ENCODE data around the gene HOXC4. TPM values are rescaled to one million over a fixed set of nuclear protein-coding genes. Genes with fewer than 3 reads are reported as not detected.

Gene HOXC4
- total and polyA plus RNA-seq, 7 donors, result 0.38 to 1.2 (median 0.69) TPM; not detected in 3

- no peak for DNase-seq
- peaks cover 68 to 100% (median 98%) of the 10 kb centered on the region in 3 donors for H3K27me3 ChIP-seq
- H3K4me3 ChIP-seq, result peak overlapping the region in 3 of 4 donors; percentile 1 to 26 (median 24)
- TF ChIP-seq EP300 (IDR thresholded peaks at IDR 0.05) (no peak), CTCF (IDR thresholded peaks at IDR 0.05) (no peak), POLR2A (IDR thresholded peaks at IDR 0.05) (no peak), POLR2AphosphoS5 (IDR thresholded peaks at IDR 0.05) (no peak)
- 13 to 34% methylated on average over 27 of the region's 27 CpGs for WGBS, 2 donors
- no peak overlapping the region for H3K27ac ChIP-seq
- no peaks in the 10 kb centered on the region for H3K36me3 ChIP-seq
- H3K4me1 ChIP-seq, result peaks cover 0 to 21% (median 17%) of the 10 kb centered on the region in 4 donors
- H3K9me3 ChIP-seq, result no peaks in the 10 kb centered on the region
- intact Hi-C loops (cut with DNase I), result no loop called here
Measured at GRCh38 chr12:54046809-54047159, 6.9 kb upstream of the HOXC4 start.

GRCh38 chr12:54047160-54047963 lies 6.3 kb upstream of the HOXC4 start:
- Histone ChIP-seq H3K4me1 (peaks cover 0 to 26% (median 22%) of the 10 kb centered on the region in 4 donors), H3K27me3 (peaks cover 65 to 100% (median 93%) of the 10 kb centered on the region in 3 donors), H3K36me3 (no peaks in the 10 kb centered on the region), H3K4me3 (peak overlapping the region; percentile 1 to 26 (median 15)), H3K27ac (no peak overlapping the region), H3K9me3 (no peaks in the 10 kb centered on the region)
- no peak for TF ChIP-seq POLR2A (IDR thresholded peaks at IDR 0.05)
- TF ChIP-seq POLR2AphosphoS5 (IDR thresholded peaks at IDR 0.05), result peak in 1 of 4 donors; percentile 9
- no peak for DNase-seq
- intact Hi-C loops (cut with DNase I), result no loop called here
- WGBS, 2 donors, result 8 to 19% methylated on average over 61 of the region's 61 CpGs

- H3K4me1 ChIP-seq, result peaks cover 0 to 32% (median 28%) of the 10 kb centered on the region in 4 donors
- H3K27me3 ChIP-seq, result peaks cover 68 to 100% (median 92%) of the 10 kb centered on the region in 3 donors
- H3K27ac ChIP-seq, result no peak overlapping the region
- intact Hi-C loops (cut with DNase I), result no loop called here
- WGBS, 2 donors, result 31 to 45% methylated on average over 8 of the region's 8 CpGs
- TF ChIP-seq POLR2A (IDR thresholded peaks at IDR 0.05) (no peak), POLR2AphosphoS5 (IDR thresholded peaks at IDR 0.05) (no peak), EP300 (IDR thresholded peaks at IDR 0.05) (no peak), CTCF (IDR thresholded peaks at IDR 0.05) (no peak)
- H3K36me3 ChIP-seq, result no peaks in the 10 kb centered on the region
- no peak for DNase-seq
- no peaks in the 10 kb centered on the region for H3K9me3 ChIP-seq
- H3K4me3 ChIP-seq, result no peak overlapping the region
Measured at GRCh38 chr12:54047964-54048303, 5.7 kb upstream of the HOXC4 start.

- no peak for DNase-seq
- intact Hi-C loops (cut with DNase I), result no loop called here
- H3K4me1 ChIP-seq, result peaks cover 0 to 38% (median 34%) of the 10 kb centered on the region in 4 donors
- H3K4me3 ChIP-seq, result no peak overlapping the region
- no peak for TF ChIP-seq CTCF (IDR thresholded peaks at IDR 0.05)
- TF ChIP-seq POLR2A (IDR thresholded peaks at IDR 0.05), result no peak
- no peak for TF ChIP-seq POLR2AphosphoS5 (IDR thresholded peaks at IDR 0.05)
- no peak for TF ChIP-seq EP300 (IDR thresholded peaks at IDR 0.05)
- H3K36me3 ChIP-seq, result no peaks in the 10 kb centered on the region
- H3K9me3 ChIP-seq, result no peaks in the 10 kb centered on the region
- no peak overlapping the region for H3K27ac ChIP-seq
- H3K27me3 ChIP-seq, result peaks cover 70 to 100% (median 92%) of the 10 kb centered on the region in 3 donors
- 43 to 47% methylated on average over 3 of the region's 3 CpGs for WGBS, 2 donors
Measured at GRCh38 chr12:54048406-54049093, 5.1 kb upstream of the HOXC4 start.

GRCh38 chr12:54049108-54049507 lies 4.5 kb upstream of the HOXC4 start:
- Histone ChIP-seq H3K36me3 (no peaks in the 10 kb centered on the region), H3K4me1 (peaks cover 0 to 44% (median 39%) of the 10 kb centered on the region in 4 donors), H3K27ac (no peak overlapping the region), H3K4me3 (no peak overlapping the region), H3K9me3 (no peaks in the 10 kb centered on the region), H3K27me3 (peaks cover 70 to 100% (median 92%) of the 10 kb centered on the region in 3 donors)
- 33 to 37% methylated on average over 6 of the region's 6 CpGs for WGBS, 2 donors
- TF ChIP-seq POLR2AphosphoS5 (IDR thresholded peaks at IDR 0.05) (peak in 2 of 4 donors; percentile 23 to 29), CTCF (IDR thresholded peaks at IDR 0.05) (no peak)
- intact Hi-C loops (cut with DNase I), result no loop called here
- DNase-seq, result no peak

All from sigmoid colon (tissue), 7 donors.